NCI-H187 treated with DMSO at 0.1 percent for 48 hours (cell line): ENCODE data around the gene ARAP1.

ENCODE experiments used
- DNase-seq: peaks from one replicate; lab custom pipeline; 2025; lab: John Stamatoyannopoulos, UW

Gene ARAP1

DNA sequence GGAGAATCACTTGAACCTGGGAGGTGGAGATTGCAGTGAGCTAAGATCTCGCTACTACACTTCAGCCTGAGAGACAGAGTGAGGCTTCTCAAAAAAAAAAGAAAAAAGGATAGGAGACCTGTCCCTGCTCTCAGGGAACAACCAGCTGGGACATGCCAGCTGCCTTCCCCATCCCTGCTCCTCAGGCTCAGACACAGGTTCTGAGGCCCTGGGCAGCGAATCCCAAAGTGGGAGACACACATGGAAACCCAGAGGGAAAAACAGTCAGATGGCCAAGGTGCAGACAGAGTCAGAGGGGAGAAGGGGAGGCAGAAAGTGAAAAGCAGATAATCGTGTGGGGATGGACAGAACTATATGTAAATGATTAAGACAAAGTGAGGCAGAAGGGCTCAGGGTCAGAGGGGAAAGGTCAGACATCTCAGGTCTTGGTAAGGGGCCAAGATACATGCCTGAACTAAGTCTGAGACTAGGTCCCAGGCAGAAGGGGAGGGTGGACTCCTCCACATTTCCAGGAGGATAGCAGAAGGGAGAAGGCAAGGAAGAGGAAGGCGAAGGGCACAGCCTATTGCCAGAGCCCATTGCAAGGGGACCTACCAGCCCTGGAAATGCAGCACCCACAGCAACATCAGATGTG lies 27.4 kb upstream of the ARAP1 start:
- DNase-seq, result no peak

DNA sequence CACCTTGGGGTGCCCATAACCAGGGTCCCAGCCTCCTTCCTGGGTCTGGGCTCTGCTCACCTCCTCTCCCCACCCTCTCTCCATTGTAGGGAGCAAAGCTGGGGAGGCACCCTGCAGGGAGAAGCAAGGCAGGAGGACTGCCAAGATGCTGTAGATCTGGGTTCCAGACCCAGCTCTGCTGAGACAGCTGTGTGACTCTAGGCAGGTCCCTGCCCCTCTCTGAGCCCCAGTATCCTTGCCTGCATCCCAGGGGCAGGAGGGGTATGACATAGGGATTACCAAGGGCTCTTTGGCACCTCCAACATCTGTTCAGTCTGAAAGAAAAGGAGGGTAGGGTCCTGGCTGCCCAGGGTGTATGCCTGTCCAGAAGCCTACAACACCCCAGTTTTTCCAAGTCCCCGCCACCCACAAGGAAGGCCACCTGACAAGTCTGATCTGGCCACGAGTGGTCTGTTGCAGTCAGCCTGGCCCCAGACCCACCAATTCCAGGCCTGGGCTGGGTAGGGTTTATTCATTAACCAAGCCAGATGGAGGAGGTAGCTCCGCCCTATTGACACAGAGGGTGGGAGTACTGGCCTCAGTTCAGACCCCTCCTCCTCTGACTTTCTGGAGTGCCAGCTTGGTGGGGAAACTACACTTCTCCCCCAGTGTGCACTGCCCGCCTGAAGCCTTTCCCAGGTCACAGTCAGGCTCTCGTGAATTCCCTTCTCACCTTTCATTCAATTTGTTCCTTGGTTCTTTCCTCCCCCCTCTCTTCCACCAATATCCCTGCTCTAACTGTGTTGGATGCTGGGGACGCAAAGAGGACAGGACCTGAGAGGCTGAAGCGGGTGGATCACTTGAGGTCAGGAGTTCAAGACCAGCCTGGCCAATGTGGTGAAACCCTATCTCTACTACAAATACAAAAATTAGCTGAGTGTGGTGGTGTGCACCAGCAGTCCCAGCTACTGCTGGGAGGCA lies 26.6 kb upstream of the ARAP1 start:
- no peak for DNase-seq

GRCh38 chr11:72777755-72778278 lies 25.6 kb upstream of the ARAP1 start:
- DNase-seq, result no peak

DNA sequence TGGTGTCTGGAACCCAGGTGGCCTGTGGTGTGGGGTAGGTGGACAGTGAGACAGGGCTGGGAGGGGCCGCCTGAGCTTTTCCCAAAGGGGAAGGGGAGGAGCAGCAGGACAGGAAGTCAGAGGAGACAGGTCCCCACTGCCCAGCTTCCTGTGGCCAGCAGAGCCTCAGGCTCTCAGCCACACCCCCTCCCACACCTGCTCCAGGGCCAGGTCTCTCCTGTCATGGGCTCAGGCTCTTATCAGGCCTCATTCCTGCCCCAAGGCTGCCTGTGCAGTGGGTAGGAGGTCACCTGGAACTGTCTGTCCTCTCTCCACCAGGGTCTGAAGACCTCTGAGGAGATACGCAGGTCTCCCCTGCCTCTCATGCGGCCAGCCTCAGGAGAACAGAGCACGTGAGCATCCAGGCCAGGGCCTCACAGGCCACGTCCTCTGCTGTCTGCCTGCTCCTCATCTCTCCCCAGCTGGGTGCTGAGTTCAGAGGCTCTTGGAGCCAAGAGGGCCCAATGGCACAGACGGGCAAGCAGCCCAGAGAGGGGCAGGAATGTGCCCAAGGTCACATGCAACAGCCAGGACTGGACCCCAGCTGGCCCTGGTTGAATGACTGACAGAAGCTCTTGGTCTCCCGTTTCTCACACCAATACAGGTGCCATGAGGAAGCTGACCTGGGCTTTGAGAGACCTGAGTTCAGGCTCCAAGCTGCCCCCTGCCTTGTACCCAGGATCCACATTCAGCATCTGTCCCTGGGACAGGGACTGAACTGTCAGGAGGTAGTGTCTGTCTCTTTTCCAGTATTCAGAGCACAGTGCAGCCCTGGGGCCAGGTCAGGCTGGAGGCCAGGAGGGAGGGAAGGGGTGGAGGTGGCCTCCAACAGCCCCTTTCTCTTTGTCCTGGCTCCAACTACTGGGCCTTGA lies 24.9 kb upstream of the ARAP1 start:
- DNase-seq, result no peak

- DNase-seq, result no peak
Measured at GRCh38 chr11:72776117-72776843, 24.1 kb upstream of the ARAP1 start.

GRCh38 chr11:72775288-72776110 lies 23.3 kb upstream of the ARAP1 start:
- no peak for DNase-seq

DNA sequence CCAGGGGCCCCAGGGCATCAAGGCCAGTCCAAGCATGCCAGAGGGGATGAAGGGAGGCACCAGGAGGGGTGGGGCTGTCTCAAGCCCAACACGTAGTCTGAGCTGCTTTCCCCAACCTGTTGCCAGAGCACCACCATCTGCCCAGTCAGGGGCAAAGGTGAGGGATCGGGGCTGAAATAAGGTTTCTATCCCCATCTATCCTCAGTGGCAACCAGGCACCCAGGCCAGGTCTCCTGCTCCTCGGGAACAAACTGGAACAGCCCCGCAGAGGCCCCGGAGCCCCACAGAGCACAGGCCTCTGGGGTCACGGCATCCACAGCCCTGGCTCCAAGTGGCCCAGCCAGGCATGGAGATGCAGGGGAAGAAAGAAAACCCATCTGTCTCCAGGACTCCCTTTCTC lies 22.3 kb upstream of the ARAP1 start:
- no peak for DNase-seq

- DNase-seq, result no peak
Measured at GRCh38 chr11:72773696-72774095, 21.5 kb upstream of the ARAP1 start.

GRCh38 chr11:72773291-72773690 lies 21.1 kb upstream of the ARAP1 start:
- no peak for DNase-seq

GRCh38 chr11:72772059-72772458 lies 19.9 kb upstream of the ARAP1 start:
- no peak for DNase-seq

GRCh38 chr11:72771507-72771906 lies 19.3 kb upstream of the ARAP1 start:
- no peak for DNase-seq

- no peak for DNase-seq
Measured at GRCh38 chr11:72770799-72771198, 18.6 kb upstream of the ARAP1 start.

DNA sequence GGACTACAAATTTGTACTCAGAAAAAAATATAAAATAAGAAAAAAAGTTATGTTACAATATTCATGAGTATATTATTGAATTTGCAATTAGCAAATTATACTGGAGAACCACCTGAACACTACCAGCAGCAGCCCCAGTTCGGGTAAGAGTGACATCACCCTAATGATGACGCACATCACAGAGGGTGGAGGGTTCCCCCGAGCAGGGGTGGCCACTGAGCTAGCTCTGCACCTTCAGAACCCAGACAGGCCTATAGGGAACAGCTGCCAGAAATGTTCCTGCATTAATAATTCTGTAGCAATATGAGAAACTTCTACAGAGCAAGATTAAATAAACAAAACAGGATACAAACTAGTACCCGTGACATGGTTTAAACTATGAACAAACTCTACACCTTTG lies 17.5 kb upstream of the ARAP1 start:
- no peak for DNase-seq

- no peak for DNase-seq
Measured at GRCh38 chr11:72768581-72768980, 16.4 kb upstream of the ARAP1 start.

GRCh38 chr11:72767203-72768062 lies 15.2 kb upstream of the ARAP1 start:
- no peak for DNase-seq

GRCh38 chr11:72766152-72766902 lies 14.1 kb upstream of the ARAP1 start:
- no peak for DNase-seq

- DNase-seq, result peak; percentile 83
Measured at GRCh38 chr11:72764503-72764902, 12.3 kb upstream of the ARAP1 start.

DNA sequence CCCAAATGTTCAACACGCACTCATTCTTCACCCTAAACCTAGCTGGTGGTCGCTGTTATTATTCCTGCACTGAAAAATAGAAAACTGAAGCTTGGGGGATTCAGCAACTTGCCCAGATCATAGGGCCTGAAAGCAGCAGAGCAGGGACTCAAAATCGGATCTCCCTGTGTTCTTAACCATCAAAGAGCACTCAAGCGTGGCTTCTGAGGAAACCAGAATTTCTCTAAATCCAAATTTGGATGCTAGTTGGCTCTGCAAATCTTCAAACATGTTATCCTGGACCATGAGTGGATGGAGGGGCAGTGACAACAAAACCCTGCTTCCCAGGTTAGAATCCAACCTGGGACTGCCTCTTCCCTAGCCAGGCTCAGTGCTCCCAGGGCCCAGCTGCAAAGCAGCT lies 11.6 kb upstream of the ARAP1 start:
- DNase-seq, result no peak
